Inflammatory macrophage (primary cell): ENCODE results near the gene LMAN2.

Experiments used
- DNase-seq, 2 donors: peaks; one replicate each; pipeline ENCODE4 v3.0.0-alpha.2; 2020 to 2022
- total RNA-seq, 18 experiments: gene quantifications; one replicate each; lab custom pipeline; 2026; ENCODE audit warnings: mixed read lengths in 6 of 18, inconsistent platforms in 2 of 18; lab: John Stamatoyannopoulos, UW

The LMAN2 gene, protein sequence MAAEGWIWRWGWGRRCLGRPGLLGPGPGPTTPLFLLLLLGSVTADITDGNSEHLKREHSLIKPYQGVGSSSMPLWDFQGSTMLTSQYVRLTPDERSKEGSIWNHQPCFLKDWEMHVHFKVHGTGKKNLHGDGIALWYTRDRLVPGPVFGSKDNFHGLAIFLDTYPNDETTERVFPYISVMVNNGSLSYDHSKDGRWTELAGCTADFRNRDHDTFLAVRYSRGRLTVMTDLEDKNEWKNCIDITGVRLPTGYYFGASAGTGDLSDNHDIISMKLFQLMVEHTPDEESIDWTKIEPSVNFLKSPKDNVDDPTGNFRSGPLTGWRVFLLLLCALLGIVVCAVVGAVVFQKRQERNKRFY
- total RNA-seq = 94.6 to 212 (median 155) reads per million in 18 experiments

DNA sequence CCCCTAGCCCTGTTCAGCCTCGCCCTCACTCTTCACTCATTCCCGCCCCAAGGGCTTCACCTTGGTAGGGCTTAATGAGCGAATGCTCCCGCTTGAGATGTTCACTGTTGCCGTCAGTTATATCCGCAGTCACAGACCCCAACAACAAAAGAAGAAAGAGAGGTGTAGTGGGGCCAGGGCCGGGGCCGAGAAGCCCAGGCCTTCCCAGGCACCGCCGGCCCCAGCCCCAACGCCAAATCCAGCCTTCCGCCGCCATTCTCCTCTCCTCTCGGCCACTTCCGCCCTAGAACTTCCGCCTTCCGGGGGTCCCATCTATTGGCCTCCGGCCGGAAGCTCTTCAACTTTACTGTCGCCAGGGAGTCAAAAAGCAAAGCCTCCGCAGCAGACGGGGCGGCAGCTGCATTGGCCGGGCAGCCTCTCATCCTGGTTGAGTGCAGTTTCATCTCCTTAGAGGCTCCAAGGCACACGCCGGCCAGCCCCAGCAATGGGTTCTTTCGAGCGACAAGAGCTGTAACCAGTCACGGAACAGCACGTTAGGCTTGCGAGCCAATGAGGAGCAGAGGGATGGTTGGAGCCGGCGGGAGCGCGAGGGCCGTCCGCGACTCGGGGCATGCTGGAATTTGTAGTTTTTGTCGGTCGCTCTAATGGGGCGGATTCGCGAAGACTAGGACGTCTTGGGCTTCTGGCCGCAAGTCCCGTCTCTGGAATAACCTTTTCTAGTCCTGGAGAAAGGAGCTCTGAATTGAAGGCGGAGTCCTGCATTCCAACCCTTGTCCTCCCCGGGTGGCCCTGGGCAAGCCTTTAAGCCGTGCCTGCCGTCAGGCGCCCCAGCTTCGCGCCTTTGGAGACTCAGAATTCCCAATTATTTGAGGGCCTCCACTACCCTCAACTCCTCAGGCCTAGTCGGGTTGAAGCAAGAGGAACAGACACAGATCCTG lies at the start of gene LMAN2:
TSS of gene LMAN2 (minus strand) at position 277 of the 938 bp plus-strand sequence. CDS start at position 256, 21 bp downstream.
- peak; percentile 95 to 97 for DNase-seq

DNA sequence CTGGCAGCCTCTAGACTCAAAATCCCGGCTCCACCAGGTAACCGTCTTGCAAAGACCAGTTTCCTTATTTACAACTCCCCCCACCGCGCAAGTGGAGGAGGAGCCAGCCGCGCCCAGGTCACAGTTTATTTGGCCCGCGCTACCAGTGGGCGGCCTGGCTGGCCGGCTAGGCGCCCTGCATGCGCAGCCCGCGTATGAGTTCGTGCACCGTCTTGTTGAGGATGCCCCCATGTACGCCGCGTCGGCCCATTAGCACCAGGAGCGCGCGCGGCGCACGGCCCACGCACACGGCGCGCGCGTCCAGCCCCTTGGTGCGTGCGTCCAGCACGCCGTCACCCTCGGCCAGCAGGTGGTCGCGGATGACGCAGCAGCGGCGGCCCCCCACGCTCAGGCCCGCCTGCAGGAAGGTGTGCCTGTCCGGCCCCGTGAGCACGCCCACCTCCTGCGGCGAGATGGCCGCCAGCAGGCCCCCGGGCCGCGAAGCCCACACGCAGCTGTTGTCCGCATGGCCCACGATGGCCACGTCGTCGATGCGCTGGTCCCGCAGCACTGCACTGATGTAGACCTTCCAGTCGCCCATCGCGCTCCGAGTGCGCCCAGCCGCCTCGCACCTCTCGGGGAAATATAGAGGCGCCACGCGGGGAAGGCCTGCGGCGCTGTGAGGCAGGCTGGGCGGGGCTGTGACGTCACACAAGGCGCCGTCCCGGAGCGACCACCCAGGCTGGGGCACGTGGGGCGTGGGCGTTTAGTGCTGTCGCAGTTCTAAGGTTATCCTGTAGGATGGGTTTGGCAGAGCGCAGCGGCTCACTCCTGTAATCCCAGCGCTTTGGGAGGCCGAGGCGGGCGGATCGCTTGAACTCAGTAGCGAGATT lies 48.8 kb upstream of the LMAN2 start, which contains the start of gene PFN3:
TSS of gene PFN3 (minus strand) at position 665 of the 872 bp plus-strand sequence. CDS start at position 580, 85 bp downstream.
- no peak for DNase-seq

DNA sequence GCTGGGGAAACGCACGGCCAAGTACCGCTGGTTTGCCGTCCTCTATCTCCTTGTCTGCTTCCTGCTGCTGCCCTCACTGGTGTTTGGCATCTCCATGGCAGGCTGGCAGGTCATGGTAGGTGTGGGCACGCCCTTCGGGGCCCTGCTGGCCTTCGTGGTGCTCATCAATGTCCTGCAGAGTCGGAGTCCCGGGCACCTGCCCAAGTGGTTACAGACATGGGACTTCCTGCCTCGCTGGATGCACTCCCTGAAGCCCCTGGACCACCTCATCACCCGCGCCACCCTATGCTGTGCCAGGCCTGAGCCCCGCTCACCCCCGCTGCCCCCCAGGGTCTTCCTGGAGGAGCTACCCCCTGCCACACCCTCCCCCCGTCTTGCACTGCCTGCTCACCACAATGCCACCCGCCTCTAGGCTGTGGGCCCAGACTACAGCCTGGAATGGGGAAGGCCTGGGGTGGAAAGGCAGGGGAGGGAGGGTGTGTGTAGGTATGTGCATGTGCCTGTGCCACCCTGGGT lies 46.5 kb upstream of the LMAN2 start:
- DNase-seq = no peak

DNA sequence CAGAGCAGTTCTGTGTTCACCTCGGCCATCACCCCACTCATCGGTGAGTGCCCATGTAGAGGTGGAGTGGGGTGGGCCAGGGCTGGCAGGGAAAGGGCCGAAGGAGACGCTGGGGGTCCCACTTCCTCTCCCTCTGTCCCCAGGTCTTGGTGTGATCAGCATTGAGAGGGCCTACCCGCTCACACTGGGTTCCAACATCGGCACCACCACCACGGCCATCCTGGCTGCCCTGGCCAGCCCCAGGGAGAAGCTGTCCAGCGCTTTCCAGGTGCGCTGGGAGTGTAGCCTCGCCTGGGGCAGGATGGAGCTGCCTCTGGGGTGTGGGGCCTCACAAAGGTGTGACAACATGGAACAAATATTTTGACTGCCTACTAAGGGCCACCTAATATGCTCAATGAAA lies 45.3 kb upstream of the LMAN2 start:
- no peak for DNase-seq

DNA sequence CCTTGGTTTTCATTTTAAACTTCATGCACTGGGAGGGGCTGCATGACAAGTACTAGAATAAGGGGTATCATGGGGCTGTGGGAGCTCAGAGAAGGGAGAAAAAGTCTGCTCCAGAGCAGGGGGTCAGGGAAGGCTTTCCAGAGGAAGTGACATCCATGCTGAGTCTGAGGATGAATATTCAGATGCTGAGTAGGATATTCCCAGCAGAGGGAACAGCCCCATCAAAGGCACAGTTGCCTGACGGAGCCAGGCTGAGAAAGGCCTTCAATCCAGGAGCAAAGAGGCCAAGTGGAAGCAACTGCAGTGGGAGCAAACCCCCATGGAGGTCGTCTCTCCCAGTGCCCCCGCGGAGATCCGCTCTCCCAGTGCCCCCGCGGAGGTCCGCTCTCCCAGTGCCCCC lies 44.6 kb upstream of the LMAN2 start:
- DNase-seq = no peak

DNA sequence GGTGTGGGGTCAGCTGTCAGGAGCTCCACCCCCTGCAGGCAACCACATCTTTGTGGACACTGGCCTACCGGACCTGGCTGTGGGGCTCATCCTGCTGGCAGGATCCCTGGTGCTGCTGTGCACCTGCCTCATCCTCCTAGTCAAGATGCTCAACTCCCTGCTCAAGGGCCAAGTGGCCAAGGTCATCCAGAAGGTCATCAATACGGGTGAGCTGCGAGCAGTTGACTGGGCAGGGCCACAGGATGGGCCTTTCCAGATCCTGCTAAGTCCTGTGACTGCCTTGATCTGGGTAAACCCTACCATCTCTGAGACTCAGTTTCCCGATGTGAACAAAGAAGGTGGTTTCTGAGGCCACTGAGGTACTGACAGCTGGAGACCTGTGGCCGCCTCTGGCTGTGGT lies 42.5 kb upstream of the LMAN2 start:
- DNase-seq = no peak

DNA sequence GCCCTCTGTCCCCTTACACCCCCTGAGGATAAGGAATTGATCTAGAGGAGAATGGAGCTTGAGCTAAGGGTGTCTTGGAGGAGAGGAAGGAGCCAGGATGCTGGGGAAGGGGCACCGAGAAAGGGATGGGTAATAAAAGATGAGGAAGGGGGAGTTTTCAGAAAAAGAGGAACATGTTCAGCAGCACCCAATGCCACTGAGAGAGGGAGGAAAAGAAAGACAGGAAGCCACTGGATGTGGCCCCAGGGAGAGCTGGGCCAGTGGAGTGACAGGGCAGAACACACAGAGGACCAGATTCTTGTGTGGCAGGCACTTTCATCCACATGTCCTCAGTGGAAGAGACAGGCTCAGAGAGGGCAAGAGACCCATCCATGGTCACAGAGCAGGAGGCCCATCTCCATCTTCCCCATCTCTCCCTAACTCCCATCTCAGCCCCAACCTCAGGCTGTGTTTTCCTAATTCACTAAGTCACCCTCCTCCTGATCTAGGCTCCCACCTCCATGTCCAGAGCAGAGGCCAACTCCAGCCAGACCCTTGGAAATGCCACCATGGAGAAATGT lies 41.8 kb upstream of the LMAN2 start:
- no peak for DNase-seq

DNA sequence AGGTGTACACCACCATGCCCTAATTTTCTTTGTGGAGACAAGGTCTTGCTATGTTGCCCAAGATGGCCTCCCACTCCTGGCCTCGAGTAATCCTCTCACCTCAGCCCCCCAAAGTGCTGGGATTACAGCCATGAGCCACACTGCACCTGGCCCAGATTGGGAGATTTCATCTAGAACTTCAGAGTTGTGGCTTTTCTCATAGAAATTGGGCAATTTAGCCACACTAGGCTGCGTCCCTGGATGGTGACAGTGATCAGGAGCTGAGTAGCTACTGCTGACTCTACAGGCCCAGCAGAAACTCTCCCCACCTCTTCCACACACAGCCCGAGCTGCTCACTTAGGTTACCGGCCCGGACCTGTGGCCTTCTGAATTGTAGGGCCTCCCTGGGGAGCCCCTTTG lies 41.3 kb upstream of the LMAN2 start:
- no peak for DNase-seq

DNA sequence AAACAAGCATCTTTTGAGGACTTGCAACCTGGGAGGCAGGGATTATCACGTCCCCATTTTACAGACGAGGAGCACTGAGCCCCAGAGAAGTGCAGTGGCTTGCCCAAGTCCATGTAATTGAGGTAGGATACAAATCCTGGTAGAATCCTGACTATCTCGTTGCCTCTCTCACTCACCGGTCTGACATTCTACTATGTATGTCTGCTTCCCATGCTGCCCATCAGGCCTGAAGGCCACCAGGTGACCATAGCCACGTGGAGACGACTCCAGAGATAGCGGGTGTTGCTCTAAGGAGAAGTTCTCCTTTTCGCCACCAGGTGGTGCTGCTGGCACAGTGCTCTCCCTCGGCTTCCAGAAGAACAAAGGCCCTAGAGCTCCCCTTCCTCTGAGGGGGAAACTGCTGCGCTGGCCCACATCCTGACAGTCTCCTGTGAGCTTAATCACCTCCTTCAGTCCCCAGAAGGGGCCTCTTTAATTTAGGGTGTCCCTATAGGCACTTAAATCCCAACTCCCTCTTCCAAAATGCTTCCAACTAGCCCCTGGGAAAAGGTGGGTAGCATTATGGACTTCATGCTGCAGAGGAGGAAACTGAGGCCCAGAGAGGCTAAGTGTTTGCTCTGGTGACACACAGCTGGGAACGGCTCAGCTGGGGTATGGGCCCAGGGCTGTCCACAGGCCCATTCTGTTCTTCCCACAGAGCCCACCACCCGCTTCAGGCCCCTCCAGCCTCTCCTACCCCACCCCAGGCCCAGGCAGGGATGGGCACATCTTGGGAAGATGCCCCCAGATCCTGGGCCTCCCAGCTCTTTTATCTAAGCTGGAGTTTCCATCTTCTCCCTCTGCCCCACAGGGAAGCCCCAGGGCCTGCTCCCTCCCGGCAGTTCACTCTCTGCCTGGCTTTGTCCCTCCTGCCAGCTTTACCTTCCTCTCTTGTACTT lies 39.2 kb upstream of the LMAN2 start:
- DNase-seq = peak; percentile 85 to 87

DNA sequence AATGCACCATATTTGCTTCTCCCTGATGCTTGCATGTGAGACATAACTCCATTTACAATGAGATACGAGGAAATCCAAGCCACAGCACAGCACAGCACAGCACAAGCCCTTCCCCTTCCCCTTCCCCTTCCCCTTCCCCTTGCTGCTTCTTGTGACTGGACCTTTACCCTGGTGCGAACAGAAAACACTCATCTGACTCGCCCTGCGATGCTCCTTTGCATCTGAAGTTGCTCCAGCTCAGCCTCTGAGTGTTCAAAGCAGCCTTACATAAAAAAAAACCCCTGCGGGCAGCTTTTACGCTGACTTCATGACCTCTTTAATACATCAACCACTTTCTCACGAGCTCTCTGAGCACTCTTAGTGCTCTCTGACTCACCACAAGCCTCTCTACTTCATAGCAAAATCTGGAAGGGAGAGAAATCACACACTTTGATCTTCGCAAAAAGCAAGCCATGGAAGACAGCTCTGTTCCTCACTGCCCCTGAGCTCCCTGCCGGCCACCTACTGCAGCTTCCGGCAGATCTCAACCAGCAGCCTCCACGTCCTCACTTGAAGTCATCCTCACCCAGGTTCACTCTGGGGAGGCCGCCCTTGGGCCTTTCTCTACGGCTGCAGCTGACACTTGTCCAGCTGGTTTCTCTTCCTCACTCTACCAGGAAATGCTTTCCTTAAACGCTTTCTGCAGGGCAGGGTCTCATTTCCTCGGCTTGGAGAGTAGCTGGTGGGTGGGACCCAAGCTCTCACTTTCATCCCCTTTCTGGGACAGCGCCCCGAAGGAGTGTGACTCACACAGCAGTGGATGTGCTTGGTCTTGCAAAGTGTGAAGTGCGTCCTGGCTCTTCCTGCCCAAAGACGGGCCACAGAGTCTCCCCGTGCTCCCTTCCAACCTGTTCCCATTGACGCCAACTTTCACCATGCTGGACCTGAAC lies 38.0 kb upstream of the LMAN2 start:
- peak; percentile 73 to 74 for DNase-seq

DNA sequence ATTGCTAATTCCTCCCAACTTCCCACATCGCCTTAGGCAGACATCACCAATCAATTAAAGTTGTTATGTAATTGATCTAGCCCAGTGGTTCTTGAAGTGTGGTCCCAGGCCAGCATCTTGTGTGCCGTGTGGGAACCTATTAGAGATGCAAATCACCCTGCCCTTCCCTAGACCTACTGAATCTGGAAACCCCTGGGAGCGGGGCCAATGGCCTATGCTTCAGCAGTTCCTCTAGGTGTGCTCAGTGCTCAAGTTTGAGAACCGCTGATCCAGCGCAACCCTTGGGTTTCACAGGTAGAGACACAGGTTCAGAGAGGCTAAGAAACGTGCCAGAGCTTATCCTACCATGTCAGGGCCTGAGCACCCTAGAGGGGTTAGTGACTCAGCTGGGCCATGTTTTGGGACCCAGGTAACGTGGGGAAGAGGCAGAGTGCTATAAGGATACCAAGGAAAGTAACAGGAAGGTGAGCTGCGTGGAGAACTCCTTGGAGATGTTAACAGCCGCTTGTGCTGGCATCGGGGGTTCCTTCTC lies 37.1 kb upstream of the LMAN2 start:
- DNase-seq = no peak

DNA sequence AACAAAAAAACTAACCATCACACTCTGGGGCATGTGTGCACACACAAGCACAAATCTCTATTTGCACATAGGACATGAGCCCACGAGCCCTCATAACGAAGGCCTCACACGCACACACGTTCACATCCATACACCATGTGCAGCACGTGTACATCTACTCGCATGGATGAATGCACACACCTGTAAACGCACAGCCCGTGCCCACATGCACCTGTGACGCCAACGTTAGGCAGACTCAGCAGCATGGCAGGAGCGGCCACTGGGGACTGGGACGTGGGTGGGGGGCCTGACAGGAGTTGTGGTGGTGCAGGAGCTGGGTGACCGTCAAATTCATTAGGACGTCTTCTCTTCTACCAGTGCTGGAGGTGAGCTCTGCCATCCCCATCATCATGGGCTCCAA lies 35.9 kb upstream of the LMAN2 start:
- no peak for DNase-seq

DNA sequence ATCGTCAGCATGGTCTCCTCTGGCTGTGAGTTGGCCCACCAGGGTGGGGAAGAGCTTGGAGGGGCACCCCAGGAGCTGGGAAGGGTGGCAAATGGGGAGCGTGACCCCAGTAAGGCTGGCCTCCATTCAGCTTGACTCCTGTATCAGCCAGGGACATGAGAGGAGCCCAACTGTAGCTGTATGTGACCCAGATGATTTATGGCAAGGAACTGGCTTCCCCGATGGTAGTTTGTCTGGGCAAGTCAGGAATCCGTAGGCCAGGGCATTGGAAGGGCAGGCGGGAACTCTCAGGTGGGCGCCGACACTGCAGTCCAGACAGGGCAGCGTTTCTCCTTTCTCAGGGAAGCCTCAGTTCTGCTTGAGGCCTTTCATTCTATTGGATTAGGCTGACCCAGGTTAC lies 35.1 kb upstream of the LMAN2 start:
- DNase-seq = no peak

DNA sequence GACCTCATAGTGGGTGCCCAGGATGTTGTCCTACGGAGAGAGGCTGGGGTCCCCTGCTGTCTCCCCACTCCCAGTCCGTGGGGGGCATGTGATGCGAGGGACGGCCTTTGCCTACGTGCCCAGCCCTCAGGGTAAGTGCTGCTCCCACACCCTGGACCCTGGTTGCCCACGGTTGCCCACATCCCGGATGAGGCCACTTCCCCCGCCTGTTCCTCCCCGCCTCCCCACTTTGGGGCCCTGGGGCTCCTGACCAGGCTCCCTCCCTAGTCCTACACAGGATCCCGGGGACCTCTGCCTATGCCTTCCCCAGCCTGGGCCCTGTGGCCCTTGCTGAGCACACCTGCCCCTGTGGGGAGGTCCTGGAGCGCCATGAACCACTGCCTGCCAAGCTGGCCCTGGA lies 34.3 kb upstream of the LMAN2 start:
- DNase-seq = no peak

DNA sequence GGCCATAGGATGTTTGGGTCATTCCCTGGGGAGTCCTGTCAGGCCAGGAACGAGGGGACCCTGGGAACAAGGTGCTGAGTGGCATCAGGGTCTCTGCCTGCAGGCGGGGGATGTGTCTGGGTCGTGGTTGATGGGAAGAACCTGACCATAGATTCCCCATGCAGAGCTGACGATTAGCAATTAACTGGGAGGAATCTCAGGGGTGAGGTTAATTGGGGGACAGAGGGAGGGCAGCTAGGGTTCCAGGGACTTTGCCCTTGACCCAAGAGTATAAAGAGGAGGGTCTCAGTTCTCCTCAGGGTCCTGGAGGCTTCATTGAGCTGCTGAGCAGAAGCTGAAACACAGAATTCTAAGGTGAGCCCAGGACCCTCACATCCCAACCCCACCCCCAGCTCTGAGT lies 32.7 kb upstream of the LMAN2 start, which contains the start of gene SLC34A1:
TSS of gene SLC34A1 (plus strand) at position 301 of the 400 bp plus-strand sequence. CDS start 1,308 bp downstream, outside the sequence.
- DNase-seq = no peak

DNA sequence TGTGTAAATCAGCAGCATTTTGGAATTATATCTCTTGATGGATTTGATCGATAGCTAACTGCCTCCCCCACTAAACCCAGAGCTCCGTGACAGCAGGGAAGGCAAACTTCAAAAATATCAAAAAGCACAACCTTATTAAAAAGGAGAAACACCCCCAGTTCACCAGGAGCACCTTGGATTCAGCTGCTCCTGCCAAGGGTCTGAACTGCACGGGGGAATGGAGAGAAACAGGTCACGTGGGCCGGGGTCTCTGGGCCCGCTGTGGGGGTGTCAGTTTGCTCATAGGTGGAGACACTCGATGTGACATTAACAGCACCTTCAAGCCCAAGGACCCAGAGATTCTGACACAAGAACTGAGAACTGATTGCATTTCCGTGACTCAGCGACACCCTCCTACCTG lies 31.7 kb upstream of the LMAN2 start:
- no peak for DNase-seq

DNA sequence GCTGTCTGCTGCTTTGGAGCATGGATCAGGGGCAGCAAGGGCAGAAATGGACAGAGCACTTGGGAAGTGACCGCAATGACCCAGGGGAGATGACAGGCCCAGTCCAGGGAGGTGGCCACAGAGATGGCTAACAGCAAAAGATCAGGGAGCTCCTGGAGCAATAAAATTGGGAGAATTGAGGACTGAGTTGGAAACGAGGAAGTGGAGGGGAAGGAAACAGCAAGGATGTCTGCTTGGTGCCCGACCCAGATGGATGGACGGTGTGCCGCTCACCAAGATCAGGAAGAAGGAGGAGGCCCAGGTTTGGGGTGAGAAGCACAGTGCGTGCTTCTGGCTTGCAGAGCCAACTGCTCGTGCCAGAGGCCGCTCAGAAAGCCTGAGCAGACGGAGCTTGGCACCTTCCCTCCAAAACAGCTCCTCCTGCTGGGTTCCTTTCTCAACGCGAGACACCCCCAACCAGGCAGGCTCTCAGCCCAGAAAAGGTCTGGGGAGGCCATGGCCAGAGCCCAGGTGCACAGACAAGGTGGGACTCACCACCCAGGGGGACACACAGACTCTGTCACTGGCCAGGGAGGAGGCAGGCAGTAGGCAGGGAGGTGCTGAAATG lies 31.1 kb upstream of the LMAN2 start:
- peak in 1 of 2 donors; percentile 28 for DNase-seq

DNA sequence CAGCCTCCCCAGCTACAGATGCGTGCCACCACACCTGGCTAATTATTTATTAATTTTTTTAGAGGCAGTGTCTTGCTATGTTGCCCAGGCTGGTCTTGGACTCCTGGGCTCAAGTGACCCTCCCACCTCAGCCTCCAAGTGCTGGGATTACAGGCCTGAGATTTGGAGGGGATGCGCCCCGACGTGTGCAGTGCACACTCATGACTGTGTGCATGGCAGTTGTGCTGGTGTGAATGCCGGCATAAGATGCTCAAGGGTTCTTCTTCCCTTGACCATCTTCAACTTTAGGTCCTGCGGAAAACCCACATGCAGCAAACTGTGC lies 29.3 kb upstream of the LMAN2 start:
- no peak for DNase-seq
